HG02571 (cell line): ENCODE data around the gene QPRT.
A peak's percentile ranks its signal among the peaks of the same experiment; 100 is the strongest.
"Not testable (repeated sequence)": the region's sequence is repeated elsewhere in the genome, so short reads cannot be mapped to it uniquely, and the experiment has no call there.

Experiments
- ATAC-seq: cut with Tn5 transposase; IDR thresholded peaks from one replicate; pipeline ENCODE4 v1.9.1; 2021; ENCODE audit warnings: mild to moderate bottlenecking, moderate library complexity; ENCODE audit not compliant: unreplicated experiment

The QPRT gene

DNA sequence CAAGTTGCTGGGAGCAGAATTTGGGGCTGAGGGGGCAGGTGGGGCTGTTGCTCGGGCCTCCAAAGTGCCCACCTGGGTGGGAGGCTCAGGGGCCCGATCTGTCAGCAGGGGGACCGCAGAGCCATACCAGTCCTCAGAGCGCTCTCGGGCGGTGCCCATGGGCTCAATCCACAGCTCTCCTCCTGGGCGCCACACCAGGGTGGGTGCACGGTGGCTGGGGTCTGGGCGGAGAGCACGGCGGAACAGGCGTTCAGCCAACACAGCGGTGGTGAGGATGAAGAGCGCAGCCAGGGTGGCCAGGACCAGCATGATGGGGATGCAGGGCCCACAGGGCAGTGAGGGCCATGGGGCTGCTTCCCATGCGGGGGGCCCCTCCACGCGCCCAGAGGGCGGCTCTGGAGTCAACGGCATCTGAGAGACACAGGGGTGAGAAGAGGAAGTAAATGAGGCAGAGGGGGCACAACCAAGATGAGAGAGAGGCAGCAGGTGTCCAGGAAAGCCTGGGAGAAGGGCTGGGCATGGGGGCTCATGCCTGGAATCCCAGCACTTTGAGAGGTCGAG is 65.6 kb downstream of the QPRT start:
- no peak for ATAC-seq

DNA sequence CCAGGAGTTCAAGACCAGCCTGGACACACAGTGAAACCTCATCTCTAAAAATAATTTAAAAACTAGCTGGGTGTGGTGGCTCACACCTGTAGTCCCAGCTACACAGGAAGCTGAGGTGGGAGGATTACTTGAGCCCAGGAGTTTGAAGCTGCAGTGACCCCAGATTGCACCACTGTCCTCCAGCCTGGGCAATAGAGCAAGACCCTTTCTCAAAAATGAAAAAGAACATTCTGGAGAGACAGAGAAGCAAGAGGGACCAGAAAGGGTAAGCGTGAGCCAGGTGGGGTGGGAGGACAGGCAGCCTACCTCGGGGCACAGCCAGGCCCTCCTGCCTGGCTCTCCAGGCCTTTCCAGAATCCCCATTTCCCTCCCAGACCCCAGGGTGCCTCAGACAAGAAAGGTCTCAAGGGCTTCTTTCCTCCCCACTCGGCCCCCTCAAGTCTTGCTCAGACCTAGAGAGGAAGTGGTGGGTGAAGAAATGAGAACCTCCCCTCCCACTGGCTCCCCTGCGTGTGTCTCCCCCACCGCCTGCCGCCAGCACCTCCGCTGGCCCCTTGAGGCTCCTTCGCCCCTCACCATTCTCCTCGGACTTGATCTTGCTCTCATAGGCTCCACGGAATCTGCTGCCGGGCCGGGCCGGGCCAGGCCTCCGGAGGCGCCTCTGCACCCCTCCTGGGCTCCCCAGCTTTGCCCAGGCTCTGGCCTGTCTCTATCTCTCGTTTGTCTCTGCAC is 66.3 kb downstream of the QPRT start:
- peak; percentile 41 for ATAC-seq

DNA sequence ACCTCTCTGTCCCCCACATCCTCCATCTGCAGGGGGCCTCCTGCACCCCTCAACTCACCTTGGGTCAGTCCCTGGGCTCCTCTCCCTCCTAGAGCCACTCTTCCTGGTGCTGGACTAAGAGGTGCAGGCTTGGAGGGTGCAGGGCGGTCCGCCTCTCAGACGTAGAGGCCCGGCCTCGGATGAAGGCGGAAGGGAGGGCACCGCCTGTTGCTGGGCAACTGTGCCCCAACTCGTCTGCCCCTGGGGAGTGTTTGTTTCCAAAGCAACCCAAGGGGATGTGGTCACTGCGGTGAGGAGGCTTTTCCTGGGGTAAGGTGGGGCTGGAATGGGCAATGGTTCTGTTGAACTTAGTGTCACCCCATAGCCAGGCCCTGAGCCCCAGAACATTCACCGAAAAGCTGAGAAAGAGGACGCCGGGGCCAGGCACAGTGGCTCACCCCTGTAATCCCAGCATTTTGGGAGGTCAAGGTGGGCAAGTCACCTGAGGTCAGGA is 66.9 kb downstream of the QPRT start, which contains the start of gene C16orf54:
Gene C16orf54, minus strand, starts transcription at position 138 of the 493 bp plus-strand sequence. CDS start 1,039 bp downstream, outside the sequence.
- ATAC-seq = peak; percentile 84

DNA sequence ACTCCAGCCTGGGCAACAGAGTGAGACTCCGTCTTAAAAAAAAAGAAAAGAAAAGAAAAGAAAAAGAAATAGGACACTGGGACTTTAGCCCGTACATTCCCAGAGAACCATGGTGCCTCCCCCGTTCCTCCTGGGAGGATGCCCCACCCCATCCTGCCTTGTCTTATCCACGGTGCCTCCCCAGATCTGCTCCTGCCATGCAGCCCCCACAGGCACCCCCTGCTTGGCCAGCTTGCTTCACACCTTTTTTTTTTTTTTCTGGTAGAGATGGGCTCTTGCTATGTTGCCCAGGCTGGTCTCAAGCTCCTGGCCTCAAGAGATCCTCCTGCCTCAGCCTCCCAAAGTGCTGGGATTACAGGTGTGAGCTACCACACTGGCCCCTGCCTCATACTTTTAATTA is 67.5 kb downstream of the QPRT start:
- not testable (repeated sequence) for ATAC-seq
